A673 (cell line): ENCODE results near the gene RNF10.

ENCODE experiments used
- EZH2 ChIP-seq: fragments of 200-600 bp; sonication (generic); IDR thresholded peaks from 2 replicates; pipeline ENCODE4 v1.6.1; 2017; ENCODE audit warnings: borderline replicate concordance, low read depth, mild to moderate bottlenecking, mixed read lengths, antibody characterized with exemption, low read length; ENCODE audit not compliant: poor library complexity, severe bottlenecking
- TF ChIP-seq, protein P1 (sequence below): fragments of 300-800, 200-600 bp; sonication (generic); conservative IDR thresholded peaks from 2 replicates; pipeline ENCODE4 v1.5.1; 2017; ENCODE audit warnings: low read depth, mild to moderate bottlenecking, antibody characterized with exemption, low read length, moderate library complexity, mixed read lengths

DNA sequence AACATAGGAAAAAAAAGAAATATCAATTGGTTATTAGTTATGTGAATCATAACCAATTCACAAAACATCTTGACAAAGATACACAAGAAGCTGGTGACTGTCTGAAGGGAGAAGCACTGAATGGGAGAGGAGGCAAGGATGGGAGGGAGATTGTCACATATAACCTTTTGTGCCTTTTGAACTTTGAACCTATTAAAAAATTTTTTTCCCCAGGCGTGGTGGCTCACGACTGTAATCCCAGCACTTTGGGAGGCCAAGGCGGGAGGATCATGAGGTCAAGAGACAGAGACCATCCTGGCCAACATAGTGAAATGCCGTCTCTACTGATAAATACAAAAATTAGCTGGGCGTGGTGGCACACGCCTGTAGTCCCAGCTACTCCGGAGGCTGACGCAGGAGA is 25.6 kb upstream of the RNF10 start:
- TF ChIP-seq, protein P1, sequence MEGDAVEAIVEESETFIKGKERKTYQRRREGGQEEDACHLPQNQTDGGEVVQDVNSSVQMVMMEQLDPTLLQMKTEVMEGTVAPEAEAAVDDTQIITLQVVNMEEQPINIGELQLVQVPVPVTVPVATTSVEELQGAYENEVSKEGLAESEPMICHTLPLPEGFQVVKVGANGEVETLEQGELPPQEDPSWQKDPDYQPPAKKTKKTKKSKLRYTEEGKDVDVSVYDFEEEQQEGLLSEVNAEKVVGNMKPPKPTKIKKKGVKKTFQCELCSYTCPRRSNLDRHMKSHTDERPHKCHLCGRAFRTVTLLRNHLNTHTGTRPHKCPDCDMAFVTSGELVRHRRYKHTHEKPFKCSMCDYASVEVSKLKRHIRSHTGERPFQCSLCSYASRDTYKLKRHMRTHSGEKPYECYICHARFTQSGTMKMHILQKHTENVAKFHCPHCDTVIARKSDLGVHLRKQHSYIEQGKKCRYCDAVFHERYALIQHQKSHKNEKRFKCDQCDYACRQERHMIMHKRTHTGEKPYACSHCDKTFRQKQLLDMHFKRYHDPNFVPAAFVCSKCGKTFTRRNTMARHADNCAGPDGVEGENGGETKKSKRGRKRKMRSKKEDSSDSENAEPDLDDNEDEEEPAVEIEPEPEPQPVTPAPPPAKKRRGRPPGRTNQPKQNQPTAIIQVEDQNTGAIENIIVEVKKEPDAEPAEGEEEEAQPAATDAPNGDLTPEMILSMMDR, result no peak
- TF ChIP-seq EZH2, result no peak
